ENCODE measurements around the gene ACOT11. TPM values are rescaled to one million over a fixed set of nuclear protein-coding genes. Genes with fewer than 3 reads are reported as not detected.

The ACOT11 gene
- total and polyA plus RNA-seq, 2 of the 13 experiments (the other 11 are each of a cell fraction or from before 2014, with no cell fraction given) = 2.6 to 3.3 TPM

DNA sequence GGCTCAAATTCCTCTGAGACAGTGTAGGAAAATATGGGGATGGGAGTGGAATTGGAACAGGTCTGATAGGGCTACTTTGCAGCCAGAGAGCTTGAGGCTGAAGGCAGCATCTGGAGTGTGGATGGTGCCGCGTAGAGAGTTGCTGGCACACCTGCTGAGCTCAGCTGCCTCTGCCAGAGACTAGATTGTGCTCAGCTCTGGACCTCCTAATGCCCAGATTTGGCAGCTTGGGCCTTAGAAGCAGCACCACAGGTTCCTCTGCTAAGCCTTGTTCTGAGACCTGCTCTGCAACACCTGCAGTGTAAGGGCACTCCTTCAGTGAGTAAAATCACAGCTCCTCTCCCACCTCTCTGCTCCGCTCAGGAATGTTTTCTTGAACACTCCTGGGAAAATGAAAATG, 23.3 kb downstream of the ACOT11 start:
- TF ChIP-seq ZFP37 (CRISPR knock-in tag; IDR thresholded peaks at IDR 0.05; ENCODE audit: borderline replicate concordance) (no peak), ZNF720 (CRISPR knock-in tag; IDR thresholded peaks at IDR 0.05) (no peak), TCF7 (IDR thresholded peaks at IDR 0.05; ENCODE audit: low read depth) (no peak), HNRNPL (IDR thresholded peaks at IDR 0.05; ENCODE audit: low read depth, low read length) (no peak), ARID2 (CRISPR knock-in tag; IDR thresholded peaks at IDR 0.05; ENCODE audit: borderline replicate concordance) (no peak), FOXP1 (IDR thresholded peaks at IDR 0.05) (no peak), FOXP1 (CRISPR knock-in tag; IDR thresholded peaks at IDR 0.05) (no peak)
- TF ChIP-seq, protein P1, sequence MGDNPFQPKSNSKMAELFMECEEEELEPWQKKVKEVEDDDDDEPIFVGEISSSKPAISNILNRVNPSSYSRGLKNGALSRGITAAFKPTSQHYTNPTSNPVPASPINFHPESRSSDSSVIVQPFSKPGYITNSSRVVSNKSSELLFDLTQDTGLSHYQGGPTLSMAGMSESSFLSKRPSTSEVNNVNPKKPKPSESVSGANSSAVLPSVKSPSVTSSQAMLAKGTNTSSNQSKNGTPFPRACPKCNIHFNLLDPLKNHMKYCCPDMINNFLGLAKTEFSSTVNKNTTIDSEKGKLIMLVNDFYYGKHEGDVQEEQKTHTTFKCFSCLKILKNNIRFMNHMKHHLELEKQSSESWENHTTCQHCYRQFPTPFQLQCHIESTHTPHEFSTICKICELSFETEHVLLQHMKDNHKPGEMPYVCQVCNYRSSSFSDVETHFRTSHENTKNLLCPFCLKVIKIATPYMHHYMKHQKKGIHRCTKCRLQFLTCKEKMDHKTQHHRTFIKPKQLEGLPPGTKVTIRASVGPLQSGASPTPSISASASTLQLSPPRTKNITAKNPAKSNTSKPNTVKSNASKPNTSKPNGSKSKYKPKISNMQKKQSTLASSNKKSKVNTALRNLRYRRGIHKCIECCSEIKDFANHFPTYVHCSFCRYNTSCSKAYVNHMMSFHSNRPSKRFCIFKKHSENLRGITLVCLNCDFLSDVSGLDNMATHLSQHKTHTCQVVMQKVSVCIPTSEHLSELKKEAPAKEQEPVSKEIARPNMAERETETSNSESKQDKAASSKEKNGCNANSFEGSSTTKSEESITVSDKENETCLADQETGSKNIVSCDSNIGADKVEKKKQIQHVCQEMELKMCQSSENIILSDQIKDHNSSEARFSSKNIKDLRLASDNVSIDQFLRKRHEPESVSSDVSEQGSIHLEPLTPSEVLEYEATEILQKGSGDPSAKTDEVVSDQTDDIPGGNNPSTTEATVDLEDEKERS (CRISPR knock-in tag; IDR thresholded peaks at IDR 0.05) = no peak
- TF ChIP-seq, protein P2, sequence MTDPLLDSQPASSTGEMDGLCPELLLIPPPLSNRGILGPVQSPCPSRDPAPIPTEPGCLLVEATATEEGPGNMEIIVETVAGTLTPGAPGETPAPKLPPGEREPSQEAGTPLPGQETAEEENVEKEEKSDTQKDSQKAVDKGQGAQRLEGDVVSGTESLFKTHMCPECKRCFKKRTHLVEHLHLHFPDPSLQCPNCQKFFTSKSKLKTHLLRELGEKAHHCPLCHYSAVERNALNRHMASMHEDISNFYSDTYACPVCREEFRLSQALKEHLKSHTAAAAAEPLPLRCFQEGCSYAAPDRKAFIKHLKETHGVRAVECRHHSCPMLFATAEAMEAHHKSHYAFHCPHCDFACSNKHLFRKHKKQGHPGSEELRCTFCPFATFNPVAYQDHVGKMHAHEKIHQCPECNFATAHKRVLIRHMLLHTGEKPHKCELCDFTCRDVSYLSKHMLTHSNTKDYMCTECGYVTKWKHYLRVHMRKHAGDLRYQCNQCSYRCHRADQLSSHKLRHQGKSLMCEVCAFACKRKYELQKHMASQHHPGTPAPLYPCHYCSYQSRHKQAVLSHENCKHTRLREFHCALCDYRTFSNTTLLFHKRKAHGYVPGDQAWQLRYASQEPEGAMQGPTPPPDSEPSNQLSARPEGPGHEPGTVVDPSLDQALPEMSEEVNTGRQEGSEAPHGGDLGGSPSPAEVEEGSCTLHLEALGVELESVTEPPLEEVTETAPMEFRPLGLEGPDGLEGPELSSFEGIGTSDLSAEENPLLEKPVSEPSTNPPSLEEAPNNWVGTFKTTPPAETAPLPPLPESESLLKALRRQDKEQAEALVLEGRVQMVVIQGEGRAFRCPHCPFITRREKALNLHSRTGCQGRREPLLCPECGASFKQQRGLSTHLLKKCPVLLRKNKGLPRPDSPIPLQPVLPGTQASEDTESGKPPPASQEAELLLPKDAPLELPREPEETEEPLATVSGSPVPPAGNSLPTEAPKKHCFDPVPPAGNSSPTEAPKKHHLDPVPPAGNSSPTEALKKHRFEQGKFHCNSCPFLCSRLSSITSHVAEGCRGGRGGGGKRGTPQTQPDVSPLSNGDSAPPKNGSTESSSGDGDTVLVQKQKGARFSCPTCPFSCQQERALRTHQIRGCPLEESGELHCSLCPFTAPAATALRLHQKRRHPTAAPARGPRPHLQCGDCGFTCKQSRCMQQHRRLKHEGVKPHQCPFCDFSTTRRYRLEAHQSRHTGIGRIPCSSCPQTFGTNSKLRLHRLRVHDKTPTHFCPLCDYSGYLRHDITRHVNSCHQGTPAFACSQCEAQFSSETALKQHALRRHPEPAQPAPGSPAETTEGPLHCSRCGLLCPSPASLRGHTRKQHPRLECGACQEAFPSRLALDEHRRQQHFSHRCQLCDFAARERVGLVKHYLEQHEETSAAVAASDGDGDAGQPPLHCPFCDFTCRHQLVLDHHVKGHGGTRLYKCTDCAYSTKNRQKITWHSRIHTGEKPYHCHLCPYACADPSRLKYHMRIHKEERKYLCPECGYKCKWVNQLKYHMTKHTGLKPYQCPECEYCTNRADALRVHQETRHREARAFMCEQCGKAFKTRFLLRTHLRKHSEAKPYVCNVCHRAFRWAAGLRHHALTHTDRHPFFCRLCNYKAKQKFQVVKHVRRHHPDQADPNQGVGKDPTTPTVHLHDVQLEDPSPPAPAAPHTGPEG (CRISPR knock-in tag; IDR thresholded peaks at IDR 0.05) = no peak
- Histone ChIP-seq H3K9ac (ENCODE audit: insufficient read depth, low read depth, low read length) (no peak overlapping the region), H3K79me2 (ENCODE audit: insufficient read depth, low read length) (no peaks in the 10 kb centered on the region), H3K36me3 (replicated peaks in 1 of 2; ENCODE audit: control insufficient read depth in 1 of 2, insufficient read depth in 2 of 2, low read length in 2 of 2) (no peaks in the 10 kb centered on the region), H3K4me2 (ENCODE audit: low read depth, low read length) (no peak overlapping the region), H3K27me3 (ENCODE audit: control insufficient read depth in 1 of 2, insufficient read depth in 2 of 2, low read length in 2 of 2) (no peaks in the 10 kb centered on the region), H2AFZ (ENCODE audit: low read length) (no peak overlapping the region), H3K4me1 (ENCODE audit: insufficient read depth, low read length) (peaks cover 56% of the 10 kb centered on the region), H3K27ac (ENCODE audit: extremely low read length, insufficient read depth, low read length) (no peak overlapping the region), H3K4me3 (replicated peaks in 1 of 3; ENCODE audit: insufficient read depth in 1 of 3, low read depth in 2 of 3, low read length in 3 of 3) (no peak overlapping the region), H3K9me3 (ENCODE audit: low read length) (no peaks in the 10 kb centered on the region), H4K20me1 (ENCODE audit: insufficient read depth, low read length) (no peaks in the 10 kb centered on the region)
- 90% methylated on average over 3 of the region's 3 CpGs for WGBS (ENCODE audit: low lambda C conversion rate)
- POLR2A ChIA-PET = no interaction called here
- DNase-seq (ENCODE audit: low spot score) = no peak
- CTCF ChIA-PET (ENCODE audit: low intra/inter-chr PET ratio, low total read pairs) = no interaction called here
- ATAC-seq = no peak
- intact Hi-C loops (cut with micrococcal nuclease; ENCODE audit: unreplicated experiment) = no loop called here
- in situ Hi-C loops (cut with HindIII; ENCODE audit: extremely low pct_ligation_motif_present, low pct_unique_long_range_greater_than_20kb) = no loop called here
- no TSS peak for BruUV-seq (replicated peaks)
- FAIRE-seq = no peak

Measured in HepG2 (cell line).